Measurements from ENCODE around the gene FAM76A. TPM values are rescaled to one million over a fixed set of nuclear protein-coding genes. Genes with fewer than 3 reads are reported as not detected.

The FAM76A gene
- polyA plus RNA-seq, 1 donor (not counting 4 experiments of a cell fraction or from before 2014, with no cell fraction given): 13.5 TPM

DNA sequence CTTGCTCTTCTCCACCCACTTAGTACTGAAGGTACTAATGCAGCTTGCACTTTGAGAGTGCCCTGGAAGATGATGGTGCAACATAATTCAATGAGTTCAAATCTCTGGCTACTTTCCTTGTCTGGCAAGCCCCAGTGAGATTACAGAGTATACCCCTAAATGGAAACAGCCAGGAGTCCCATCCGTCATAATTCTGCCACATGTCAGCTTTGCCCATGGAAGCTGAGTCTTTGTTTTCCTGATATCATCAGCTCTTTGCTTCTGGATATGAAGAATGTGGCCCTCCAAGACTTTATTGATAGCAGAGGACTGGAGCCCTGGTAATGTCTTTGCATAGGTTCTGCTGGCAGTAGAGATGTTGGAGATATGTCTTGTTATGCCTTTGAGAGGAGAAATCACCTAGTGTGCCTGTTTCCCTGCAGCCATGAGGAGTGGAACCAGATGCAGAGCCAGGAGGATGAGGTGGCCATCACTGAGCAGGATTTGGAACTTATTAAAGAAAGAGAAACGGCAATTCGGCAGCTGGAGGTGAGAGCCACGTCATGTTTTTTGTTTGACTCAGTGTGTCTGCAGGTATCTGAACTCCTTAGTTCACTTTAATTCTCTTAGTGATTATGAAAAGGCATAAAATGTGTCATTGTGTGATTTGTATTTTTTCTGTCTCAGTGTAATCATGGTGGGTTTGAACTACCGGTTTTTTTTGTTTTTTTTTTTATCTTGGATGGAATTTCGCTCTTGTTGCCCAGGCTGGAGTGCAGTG, 86.2 kb downstream of the FAM76A start:
- Histone ChIP-seq H3K27ac (ENCODE audit: control insufficient read depth, insufficient read depth, low read length) (no peak overlapping the region), H3K9me3 (ENCODE audit: control insufficient read depth, low read depth, low read length) (no peaks in the 10 kb centered on the region), H3K4me1 (ENCODE audit: control insufficient read depth, extremely low read depth, insufficient read depth, low read length) (no peaks in the 10 kb centered on the region), H3K4me2 (ENCODE audit: control insufficient read depth, extremely low read depth, insufficient read depth, low read depth, low read length) (no peak overlapping the region), H3K9me1 (ENCODE audit: control insufficient read depth, extremely low read depth, insufficient read depth, low read length) (no peaks in the 10 kb centered on the region), H2AFZ (ENCODE audit: control insufficient read depth, low read length) (no peak overlapping the region), H3K4me3 (ENCODE audit: control insufficient read depth in 2 of 3, extremely low read depth in 1 of 3, insufficient read depth in 2 of 3, low read depth in 1 of 3, low read length in 3 of 3) (no peak overlapping the region), H4K20me1 (ENCODE audit: control insufficient read depth, extremely low read depth, insufficient read depth, low read length) (no peaks in the 10 kb centered on the region), H3K36me3 (ENCODE audit: control insufficient read depth in 2 of 2, extremely low read depth in 1 of 2, insufficient read depth in 2 of 2, low read length in 2 of 2) (peaks cover 6 to 10% of the 10 kb centered on the region in 2 experiments), H3K27me3 (ENCODE audit: control insufficient read depth, extremely low read depth, insufficient read depth, low read length) (no peaks in the 10 kb centered on the region), H3K9ac (ENCODE audit: control insufficient read depth, extremely low read depth, insufficient read depth, low read length) (no peak overlapping the region), H3K79me2 (ENCODE audit: control insufficient read depth, insufficient read depth, low read length) (no peaks in the 10 kb centered on the region)
- dilution Hi-C loops (cut with MboI; ENCODE audit: extremely low pct_ligation_motif_present, low sequenced_read_pairs): no loop called here
- DNase-seq (ENCODE audit: low read depth, low spot score) (no peak), FAIRE-seq (no peak)
- TF ChIP-seq, protein P1, sequence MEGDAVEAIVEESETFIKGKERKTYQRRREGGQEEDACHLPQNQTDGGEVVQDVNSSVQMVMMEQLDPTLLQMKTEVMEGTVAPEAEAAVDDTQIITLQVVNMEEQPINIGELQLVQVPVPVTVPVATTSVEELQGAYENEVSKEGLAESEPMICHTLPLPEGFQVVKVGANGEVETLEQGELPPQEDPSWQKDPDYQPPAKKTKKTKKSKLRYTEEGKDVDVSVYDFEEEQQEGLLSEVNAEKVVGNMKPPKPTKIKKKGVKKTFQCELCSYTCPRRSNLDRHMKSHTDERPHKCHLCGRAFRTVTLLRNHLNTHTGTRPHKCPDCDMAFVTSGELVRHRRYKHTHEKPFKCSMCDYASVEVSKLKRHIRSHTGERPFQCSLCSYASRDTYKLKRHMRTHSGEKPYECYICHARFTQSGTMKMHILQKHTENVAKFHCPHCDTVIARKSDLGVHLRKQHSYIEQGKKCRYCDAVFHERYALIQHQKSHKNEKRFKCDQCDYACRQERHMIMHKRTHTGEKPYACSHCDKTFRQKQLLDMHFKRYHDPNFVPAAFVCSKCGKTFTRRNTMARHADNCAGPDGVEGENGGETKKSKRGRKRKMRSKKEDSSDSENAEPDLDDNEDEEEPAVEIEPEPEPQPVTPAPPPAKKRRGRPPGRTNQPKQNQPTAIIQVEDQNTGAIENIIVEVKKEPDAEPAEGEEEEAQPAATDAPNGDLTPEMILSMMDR (optimal IDR thresholded peaks at IDR 0.05 in 1 of 3, IDR thresholded peaks at IDR 0.05 in 1 of 3, conservative IDR thresholded peaks at IDR 0.05 in 1 of 3; ENCODE audit: extremely low read depth in 1 of 3, insufficient read depth in 2 of 3, low read length in 3 of 3): no peak
- no peak for TF ChIP-seq EZH2 (IDR thresholded peaks at IDR 0.05; ENCODE audit: low read length)

Small RNA genes within 50 kb of the gene (small RNA-seq; reads per million reads assigned to genes)
- 0 reads per million in 3 experiments for gene AL020997.2 (ENCODE audit: insufficient read length in 3 of 3, low read depth in 3 of 3, low replicate concordance in 1 of 3)
- 0 reads per million in 3 experiments for gene RNU6-424P (ENCODE audit: insufficient read length in 3 of 3, low read depth in 3 of 3, low replicate concordance in 1 of 3)

Other genes starting within 250 kb of the FAM76A start
- gene WASF2, start 235.8 kb upstream of the FAM76A start, polyA plus RNA-seq: 31.3 to 53.8 TPM (median 42.9 TPM) in 3 replicates
- 3.9 to 4.2 TPM (median 4.1 TPM) in 3 replicates for gene AHDC1, start 121.8 kb upstream of the FAM76A start, polyA plus RNA-seq
- 0.04 to 0.17 TPM in 2 of 3 replicates, not detected in the other for gene FGR, start 90.8 kb upstream of the FAM76A start, polyA plus RNA-seq
- gene IFI6, start 53.8 kb upstream of the FAM76A start, polyA plus RNA-seq: 408 to 1,278 TPM (median 618 TPM) in 3 replicates
- gene STX12, start 47.3 kb downstream of the FAM76A start, polyA plus RNA-seq: 23.4 to 29.9 TPM (median 23.4 TPM) in 3 replicates
- 47.3 to 56.2 TPM (median 48.2 TPM) in 3 replicates for gene PPP1R8, start 104.8 kb downstream of the FAM76A start, polyA plus RNA-seq
- gene THEMIS2, start 146.6 kb downstream of the FAM76A start, polyA plus RNA-seq: 1.3 to 3.5 TPM (median 1.6 TPM) in 3 replicates
- 24.5 to 35.4 TPM (median 30.1 TPM) in 3 replicates for gene RPA2, start 188.6 kb downstream of the FAM76A start, polyA plus RNA-seq
- gene SMPDL3B, start 209.0 kb downstream of the FAM76A start, polyA plus RNA-seq: 0.51 to 1.3 TPM (median 0.61 TPM) in 3 replicates
- 2.5 to 3.9 TPM (median 3.2 TPM) in 3 replicates for gene XKR8, start 234.0 kb downstream of the FAM76A start, polyA plus RNA-seq